Embryonic facial prominence (tissue), 1 donor: Measurements from ENCODE around the gene OR8B3.

Experiments
- DNase-seq: peaks from one replicate; pipeline ENCODE4 v3.0.0-alpha.2; 2016; ENCODE audit errors: extremely low spot score

The OR8B3 gene

GRCh38 chr11:124359566-124359965 lies 39.3 kb downstream of the OR8B3 start:
- no peak for DNase-seq

- DNase-seq, result no peak
These were observed 52.4 kb downstream of the OR8B3 start for GRCh38 chr11:124346311-124346955.
